K562 (cell line): Measurements from ENCODE around the gene GPR39. TPM values are rescaled to one million over a fixed set of nuclear protein-coding genes. Genes with fewer than 3 reads are reported as not detected.

Experiments used
- ATAC-seq: fragments of 200-7000 bp; cut with Tn5 transposase; 3 replicates; pipeline ENCODE4 v1.9.1; 2020; ENCODE audit warnings: moderate library complexity
- BruUV-seq: library from RNA; stranded (reverse); fragments of 400-500 nt; replicated peaks from 2 replicates; lab custom pipeline; 2021; lab: Mats Ljungman, UMichigan
- CTCF ChIA-PET: fragments of 300-600 bp; formaldehyde crosslinking; extraction: SDS; loops from one replicate; lab custom pipeline; 2021; ENCODE audit warnings: low intra/inter-chr PET ratio; lab: Yijun Ruan, JAX
- POLR2A ChIA-PET: fragments of 300-600, 350-650 bp; sonication (Branson Sonifier 250); formaldehyde crosslinking; extraction: SDS; loops from one replicate; lab custom pipeline; 2021; ENCODE audit warnings: antibody characterized with exemption, inconsistent platforms; lab: Yijun Ruan, JAX
- DNase-seq, 4 experiments: peaks; one replicate each; pipeline versions ENCODE4 v3.0.0 to v3.0.0-alpha.2; 2011 to 2018; ENCODE audit warnings: low spot score in 3 of 4, mixed read lengths in 3 of 4; ENCODE audit errors: extremely low read depth in 1 of 4
- FAIRE-seq: peaks from 2 replicates; lab custom pipeline; 2011; peaks lifted over from hg19 to GRCh38; lab: Jason Lieb, UNC
- H2AFZ ChIP-seq: 2 replicates; pipeline ENCODE4 v1.6.0; 2011; ENCODE audit warnings: low read depth, low read length, control low read depth, inconsistent platforms
- H3K27ac ChIP-seq: fragments of 200-600 bp; 3 replicates; pipeline ENCODE4 v1.8.0; 2011; ENCODE audit warnings: low read depth, mild to moderate bottlenecking, control low read depth, inconsistent platforms, low read length, moderate library complexity, mixed read lengths; ENCODE audit errors: extremely low read depth
- H3K27me3 ChIP-seq, 2 experiments: fragments of 300-600 bp in 1 of 2; 2 replicates in 1 of 2; 3 replicates in 1 of 2; pipeline versions ENCODE4 v1.6.0 to v1.8.0; 2011; ENCODE audit warnings: inconsistent platforms in 2 of 2, low read length in 2 of 2, mild to moderate bottlenecking in 1 of 2, mixed read lengths in 1 of 2, moderate library complexity in 1 of 2; ENCODE audit not compliant: control insufficient read depth in 2 of 2, insufficient read depth in 2 of 2
- H3K36me3 ChIP-seq: fragments of 300-600 bp; 3 replicates; pipeline ENCODE4 v1.8.0; 2011; ENCODE audit warnings: mild to moderate bottlenecking, low read length, inconsistent platforms; ENCODE audit not compliant: control insufficient read depth, insufficient read depth
- H3K4me1 ChIP-seq, 2 experiments: fragments of 200-600 bp in 1 of 2; replicated peaks in 1 of 2; 2 replicates in 1 of 2; 3 replicates in 1 of 2; pipeline versions ENCODE4 v1.5.1 to v1.8.0; 2011; ENCODE audit warnings: inconsistent platforms in 2 of 2, low read length in 2 of 2, mild to moderate bottlenecking in 1 of 2, mixed read lengths in 1 of 2, moderate library complexity in 1 of 2; ENCODE audit not compliant: control insufficient read depth in 2 of 2, insufficient read depth in 2 of 2
- H3K4me2 ChIP-seq: 2 replicates; pipeline ENCODE4 v1.6.1; 2011; ENCODE audit warnings: low read length, control low read depth, inconsistent platforms, mixed read lengths; ENCODE audit not compliant: insufficient read depth
- H3K4me3 ChIP-seq: fragments of 200-600 bp; sonication (generic), shearing (Covaris generic); 2 replicates; pipeline ENCODE4 v1.5.1; 2016; ENCODE audit warnings: control low read depth, inconsistent platforms
- H3K79me2 ChIP-seq: fragments of 200-600 bp; 3 replicates; pipeline ENCODE4 v1.8.0; 2011; ENCODE audit warnings: low read length, inconsistent platforms; ENCODE audit not compliant: control insufficient read depth, insufficient read depth
- H3K9ac ChIP-seq, 2 experiments: 2 replicates each; pipeline versions ENCODE4 v1.6.0 to v1.6.1; 2011; ENCODE audit warnings: low read depth in 2 of 2, low read length in 2 of 2, control low read depth in 1 of 2, inconsistent platforms in 1 of 2, mild to moderate bottlenecking in 1 of 2, mixed read lengths in 1 of 2; ENCODE audit not compliant: insufficient read depth in 1 of 2
- H3K9me1 ChIP-seq: one replicate; pipeline ENCODE4 v1.6.0; 2011; ENCODE audit warnings: inconsistent platforms, mild to moderate bottlenecking, low read length, moderate library complexity; ENCODE audit not compliant: control insufficient read depth, insufficient read depth
- H3K9me3 ChIP-seq: replicated peaks from 2 replicates; pipeline ENCODE4 v1.5.1; 2011; ENCODE audit warnings: low read depth, low read length, inconsistent platforms; ENCODE audit not compliant: control insufficient read depth, insufficient read depth
- H4K20me1 ChIP-seq: replicated peaks from 2 replicates; pipeline ENCODE4 v1.6.1; 2011; ENCODE audit warnings: low read length, inconsistent platforms, mixed read lengths; ENCODE audit not compliant: control insufficient read depth, insufficient read depth
- C11orf30 ChIP-seq: fragments of 450-650 bp; IDR thresholded peaks from 2 replicates; pipeline ENCODE4 v1.6.1; 2016; ENCODE audit warnings: low read depth, mild to moderate bottlenecking
- CEBPB ChIP-seq: fragments of 450-650 bp; IDR thresholded peaks from 2 replicates; pipeline ENCODE4 v1.6.1; 2016; ENCODE audit warnings: missing genetic modification characterization, missing compliant biosample characterization
- ESRRB ChIP-seq: fragments of 250-450 bp; sonication (Bioruptor Pico); IDR thresholded peaks from 2 replicates; pipeline ENCODE4 v1.5.0; 2020; ENCODE audit warnings: mild to moderate bottlenecking, moderate library complexity, borderline replicate concordance
- GTF2E2 ChIP-seq: fragments of 200-800 bp; sonication (Bioruptor generic); IDR thresholded peaks from 2 replicates; pipeline ENCODE4 v1.6.1; 2016; ENCODE audit warnings: missing genetic modification characterization, missing compliant biosample characterization
- KLF13 ChIP-seq: fragments of 450-650 bp; IDR thresholded peaks from 2 replicates; pipeline ENCODE4 v1.6.1; 2016; ENCODE audit warnings: missing genetic modification characterization, low read depth, mild to moderate bottlenecking, missing compliant biosample characterization, moderate library complexity, borderline replicate concordance
- KLF16 ChIP-seq: IDR thresholded peaks from 2 replicates; pipeline ENCODE4 v1.6.1; 2016; ENCODE audit warnings: antibody characterized with exemption
- MAFK ChIP-seq: IDR thresholded peaks from 2 replicates; pipeline ENCODE4 v1.6.1; 2011; ENCODE audit warnings: low read length, improper control_type of control experiment
- NFIC ChIP-seq: fragments of 450-650 bp; IDR thresholded peaks from 2 replicates; pipeline ENCODE4 v1.6.1; 2017; ENCODE audit warnings: mild to moderate bottlenecking, inconsistent platforms
- NUFIP1 ChIP-seq: fragments of 450-650 bp; IDR thresholded peaks from 2 replicates; pipeline ENCODE4 v1.6.1; 2018; ENCODE audit not compliant: partially characterized antibody
- PRMT5 ChIP-seq: sonication (generic); formaldehyde crosslinking; IDR thresholded peaks from 2 replicates; pipeline ENCODE4 v1.5.0; 2020; ENCODE audit warnings: missing genetic modification reagents
- TFAM ChIP-seq: fragments of 250-450 bp; sonication (Bioruptor Pico); conservative IDR thresholded peaks from 2 replicates; pipeline ENCODE4 v1.5.0; 2021; ENCODE audit warnings: mild to moderate bottlenecking, moderate library complexity
- ZNF165 ChIP-seq: fragments of 250-450 bp; sonication (Bioruptor Pico); IDR thresholded peaks from 2 replicates; pipeline ENCODE4 v1.4.0; 2020; ENCODE audit warnings: borderline replicate concordance
- ZNF174 ChIP-seq: fragments of 250-450 bp; sonication (Bioruptor Pico); IDR thresholded peaks from 2 replicates; pipeline ENCODE4 v1.4.0; 2020; ENCODE audit warnings: mild to moderate bottlenecking
- ZNF668 ChIP-seq: fragments of 250-450 bp; sonication (Bioruptor Pico); IDR thresholded peaks from 2 replicates; pipeline ENCODE4 v1.8.0; 2022; ENCODE audit warnings: mild to moderate bottlenecking, inconsistent platforms
- WGBS: fragments of 100-300 bp; shearing (Covaris generic); methylation state at CpG from one replicate; pipeline ENCODE4 v1.1.6; 2016; ENCODE audit warnings: low coverage, mixed read lengths; ENCODE audit not compliant: insufficient coverage; ENCODE audit errors: missing lambda C conversion rate; 5-methylcytosine and 5-hydroxymethylcytosine counted together
- in situ Hi-C: fragments of 300-500 bp; cut with MboI; formaldehyde crosslinking; loops from 4 replicates; pipeline ENCODE4 v1.15.0; 2018; ENCODE audit warnings: inconsistent platforms, mixed read lengths
- intact Hi-C: fragments of 100-400 bp; cut with micrococcal nuclease; formaldehyde crosslinking; loops from 2 replicates; pipeline ENCODE4 v1.14.2; 2022
- polyA plus RNA-seq, 8 experiments: library from polyadenylated mRNA; depleted of rRNA in 4 of 8; stranded (reverse) in 5 of 8; unstranded in 3 of 8; fragments of >200 nt; fragmentation: Nextera tagmentation in 2 of 8; fragmentation: Illumina TruSeq in 1 of 8; extraction: Ambion mirVana in 2 of 8; extraction: Trizol in 1 of 8; gene quantifications; 2 replicates each; pipeline versions ENCODE4 v1.2.1 to v1.2.3, GENCODE V29; 2011 to 2014; ENCODE audit warnings: inconsistent platforms in 1 of 8, missing spikeins in 1 of 8
- total RNA-seq, 7 experiments: library from RNA; depleted of rRNA in 6 of 7; stranded (reverse); fragments of >200 nt in 6 of 7; fragmentation: Illumina TruSeq in 2 of 7; extraction: Trizol in 2 of 7; gene quantifications; 2 replicates each; pipeline versions ENCODE4 v1.2.1 to v1.2.3, GENCODE V29; 2011 to 2021; ENCODE audit warnings: low replicate concordance in 1 of 7
- TF ChIP-seq, protein P1 (sequence below): fragments of 250-450 bp; sonication (Bioruptor Pico); IDR thresholded peaks from 2 replicates; pipeline ENCODE4 v1.8.0; 2021; ENCODE audit warnings: moderate library complexity, mild to moderate bottlenecking, inconsistent platforms
- TF ChIP-seq, protein P2 (sequence below): sonication (generic); IDR thresholded peaks from 2 replicates; pipeline ENCODE4 v1.6.1; 2016
- TF ChIP-seq, protein P3 (sequence below), 3 experiments: fragments of 200-800 bp in 1 of 3; fragments of 250-450 bp in 1 of 3; fragments of 450-650 bp in 1 of 3; sonication (Bioruptor Pico) in 1 of 3; sonication (Bioruptor generic) in 1 of 3; formaldehyde crosslinking in 1 of 3; IDR thresholded peaks; 2 replicates each; pipeline versions ENCODE4 v1.6.1 to v1.8.0; 2016 to 2022; ENCODE audit warnings: mild to moderate bottlenecking in 2 of 3, missing genetic modification characterization in 2 of 3, missing compliant biosample characterization in 1 of 3, moderate library complexity in 1 of 3
- TF ChIP-seq, protein P4 (sequence below): sonication (generic); formaldehyde crosslinking; IDR thresholded peaks from 2 replicates; pipeline ENCODE4 v1.8.0; 2022; ENCODE audit warnings: mild to moderate bottlenecking, missing genetic modification reagents

The GPR39 gene
- total and polyA plus RNA-seq, 9 of the 15 experiments (the other 6 are each of a cell fraction or from before 2014, with no cell fraction given), result 0.04 TPM; not detected in 8

- in situ Hi-C loops (no loop called here), intact Hi-C loops (no loop called here)
- Histone ChIP-seq H3K36me3 (no peaks in the 10 kb centered on the region), H3K4me3 (no peak overlapping the region), H3K9me1 (no peaks in the 10 kb centered on the region), H3K9ac (no peak overlapping the region), H3K27me3 (no peaks in the 10 kb centered on the region), H2AFZ (no peak overlapping the region), H3K79me2 (no peaks in the 10 kb centered on the region), H3K4me2 (no peak overlapping the region), H3K27ac (no peak overlapping the region), H3K9me3 (no peaks in the 10 kb centered on the region), H4K20me1 (no peaks in the 10 kb centered on the region), H3K4me1 (peaks cover 0 to 4% of the 10 kb centered on the region in 2 experiments; a peak in 1 of 5 replicates)
- FAIRE-seq (no peak), DNase-seq (peak in 2 of 4 experiments; percentile 21 to 30), ATAC-seq (peak; percentile 75)
- ChIA-PET CTCF (no interaction called here), POLR2A (no interaction called here)
- WGBS, result 0% methylated on average over 2 of the region's 2 CpGs
- BruUV-seq, result no TSS peak
- TF ChIP-seq, protein P1, sequence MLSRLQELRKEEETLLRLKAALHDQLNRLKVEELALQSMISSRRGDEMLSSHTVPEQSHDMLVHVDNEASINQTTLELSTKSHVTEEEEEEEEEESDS (CRISPR knock-in tag), result no peak
- TF ChIP-seq, protein P2, sequence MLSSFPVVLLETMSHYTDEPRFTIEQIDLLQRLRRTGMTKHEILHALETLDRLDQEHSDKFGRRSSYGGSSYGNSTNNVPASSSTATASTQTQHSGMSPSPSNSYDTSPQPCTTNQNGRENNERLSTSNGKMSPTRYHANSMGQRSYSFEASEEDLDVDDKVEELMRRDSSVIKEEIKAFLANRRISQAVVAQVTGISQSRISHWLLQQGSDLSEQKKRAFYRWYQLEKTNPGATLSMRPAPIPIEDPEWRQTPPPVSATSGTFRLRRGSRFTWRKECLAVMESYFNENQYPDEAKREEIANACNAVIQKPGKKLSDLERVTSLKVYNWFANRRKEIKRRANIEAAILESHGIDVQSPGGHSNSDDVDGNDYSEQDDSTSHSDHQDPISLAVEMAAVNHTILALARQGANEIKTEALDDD, result no peak
- TF ChIP-seq NFIC (no peak), NUFIP1 (no peak), PRMT5 (CRISPR knock-in tag) (no peak), ESRRB (no peak), ZNF174 (CRISPR knock-in tag) (no peak), KLF13 (no peak), ZNF165 (CRISPR knock-in tag) (no peak), C11orf30 (peak; percentile 32; the same call in 1 of the 2 replicates), CEBPB (peak; percentile 72), GTF2E2 (tag) (no peak), MAFK (peak; percentile 7; the same call in 1 of the 2 replicates), KLF16 (peak; percentile 38; the same call in 1 of the 2 replicates), ZNF668 (CRISPR knock-in tag) (no peak), TFAM (CRISPR knock-in tag) (no peak)
- TF ChIP-seq, protein P3, sequence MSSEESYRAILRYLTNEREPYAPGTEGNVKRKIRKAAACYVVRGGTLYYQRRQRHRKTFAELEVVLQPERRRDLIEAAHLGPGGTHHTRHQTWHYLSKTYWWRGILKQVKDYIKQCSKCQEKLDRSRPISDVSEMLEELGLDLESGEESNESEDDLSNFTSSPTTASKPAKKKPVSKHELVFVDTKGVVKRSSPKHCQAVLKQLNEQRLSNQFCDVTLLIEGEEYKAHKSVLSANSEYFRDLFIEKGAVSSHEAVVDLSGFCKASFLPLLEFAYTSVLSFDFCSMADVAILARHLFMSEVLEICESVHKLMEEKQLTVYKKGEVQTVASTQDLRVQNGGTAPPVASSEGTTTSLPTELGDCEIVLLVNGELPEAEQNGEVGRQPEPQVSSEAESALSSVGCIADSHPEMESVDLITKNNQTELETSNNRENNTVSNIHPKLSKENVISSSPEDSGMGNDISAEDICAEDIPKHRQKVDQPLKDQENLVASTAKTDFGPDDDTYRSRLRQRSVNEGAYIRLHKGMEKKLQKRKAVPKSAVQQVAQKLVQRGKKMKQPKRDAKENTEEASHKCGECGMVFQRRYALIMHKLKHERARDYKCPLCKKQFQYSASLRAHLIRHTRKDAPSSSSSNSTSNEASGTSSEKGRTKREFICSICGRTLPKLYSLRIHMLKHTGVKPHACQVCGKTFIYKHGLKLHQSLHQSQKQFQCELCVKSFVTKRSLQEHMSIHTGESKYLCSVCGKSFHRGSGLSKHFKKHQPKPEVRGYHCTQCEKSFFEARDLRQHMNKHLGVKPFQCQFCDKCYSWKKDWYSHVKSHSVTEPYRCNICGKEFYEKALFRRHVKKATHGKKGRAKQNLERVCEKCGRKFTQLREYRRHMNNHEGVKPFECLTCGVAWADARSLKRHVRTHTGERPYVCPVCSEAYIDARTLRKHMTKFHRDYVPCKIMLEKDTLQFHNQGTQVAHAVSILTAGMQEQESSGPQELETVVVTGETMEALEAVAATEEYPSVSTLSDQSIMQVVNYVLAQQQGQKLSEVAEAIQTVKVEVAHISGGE (CRISPR knock-in tag; IDR thresholded peaks at IDR 0.05), result no peak
- TF ChIP-seq, protein P4, sequence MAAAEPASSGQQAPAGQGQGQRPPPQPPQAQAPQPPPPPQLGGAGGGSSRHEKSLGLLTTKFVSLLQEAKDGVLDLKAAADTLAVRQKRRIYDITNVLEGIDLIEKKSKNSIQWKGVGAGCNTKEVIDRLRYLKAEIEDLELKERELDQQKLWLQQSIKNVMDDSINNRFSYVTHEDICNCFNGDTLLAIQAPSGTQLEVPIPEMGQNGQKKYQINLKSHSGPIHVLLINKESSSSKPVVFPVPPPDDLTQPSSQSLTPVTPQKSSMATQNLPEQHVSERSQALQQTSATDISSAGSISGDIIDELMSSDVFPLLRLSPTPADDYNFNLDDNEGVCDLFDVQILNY (CRISPR knock-in tag), result no peak
These were observed 16.3 kb upstream of the GPR39 start for GRCh38 chr2:132400169-132400900.
